ENCODE data around the gene RASSF5.

The RASSF5 gene

GRCh38 chr1:206634365-206635079, 127.2 kb downstream of the RASSF5 start:
- Histone ChIP-seq H3K9me2 (replicated peaks; ENCODE audit: control insufficient read depth, low read length) (no peaks in the 10 kb centered on the region), H4K20me1 (ENCODE audit: control insufficient read depth, insufficient read depth, low read depth, low read length) (no peaks in the 10 kb centered on the region), H3K4me1 (ENCODE audit: control insufficient read depth, low read length) (peaks cover 42% of the 10 kb centered on the region), H3K79me2 (ENCODE audit: control insufficient read depth, low read length) (peaks cover 32% of the 10 kb centered on the region), H3K9me3 (ENCODE audit: control insufficient read depth, insufficient read depth, low read length) (no peaks in the 10 kb centered on the region), H3K36me3 (ENCODE audit: control insufficient read depth, low read length) (peaks cover 15% of the 10 kb centered on the region), H3K27me3 (ENCODE audit: control insufficient read depth, low read length) (peaks cover 2% of the 10 kb centered on the region), H3K4me2 (ENCODE audit: low read length) (peak overlapping the region; percentile 71), H3K27ac (ENCODE audit: low read depth, low read length) (peak overlapping the region; percentile 53), H3F3A (ENCODE audit: control insufficient read depth, insufficient read depth) (peaks cover 11% of the 10 kb centered on the region), H3K4me3 (ENCODE audit: low read length) (peak overlapping the region; percentile 87)
- peak; percentile 89 for TF ChIP-seq CTCF (IDR thresholded peaks at IDR 0.05; ENCODE audit: low read depth, low read length, poor library complexity, severe bottlenecking)
- TF ChIP-seq EZH2phosphoT487 (IDR thresholded peaks at IDR 0.05; ENCODE audit: borderline replicate concordance, low read length) = no peak

GRCh38 chr1:206635080-206635977, 128.0 kb downstream of the RASSF5 start, which contains the start of gene DYRK3:
TSS of gene DYRK3 (plus strand) at chr1:206635536. CDS start at chr1:206635704, 168 bp downstream.
- Histone ChIP-seq H3K9me2 (replicated peaks; ENCODE audit: control insufficient read depth, low read length) (no peaks in the 10 kb centered on the region), H3K4me2 (ENCODE audit: low read length) (peak within 1 kb of the TSS; percentile 71), H4K20me1 (ENCODE audit: control insufficient read depth, insufficient read depth, low read depth, low read length) (no peaks in the 10 kb centered on the region), H3K27ac (ENCODE audit: low read depth, low read length) (peak within 1 kb of the TSS; percentile 53), H3F3A (ENCODE audit: control insufficient read depth, insufficient read depth) (peaks cover 11% of the 10 kb centered on the region), H3K4me3 (ENCODE audit: low read length) (peak within 1 kb of the TSS; percentile 87), H3K4me1 (ENCODE audit: control insufficient read depth, low read length) (peaks cover 42% of the 10 kb centered on the region), H3K9me3 (ENCODE audit: control insufficient read depth, insufficient read depth, low read length) (no peaks in the 10 kb centered on the region), H3K79me2 (ENCODE audit: control insufficient read depth, low read length) (peaks cover 32% of the 10 kb centered on the region), H3K36me3 (ENCODE audit: control insufficient read depth, low read length) (peaks cover 22% of the 10 kb centered on the region), H3K27me3 (ENCODE audit: control insufficient read depth, low read length) (peaks cover 2% of the 10 kb centered on the region; the same call in 1 of the 2 replicates)
- no peak for TF ChIP-seq CTCF (IDR thresholded peaks at IDR 0.05; ENCODE audit: low read depth, low read length, poor library complexity, severe bottlenecking)
- TF ChIP-seq EZH2phosphoT487 (IDR thresholded peaks at IDR 0.05; ENCODE audit: borderline replicate concordance, low read length) = no peak

DNA sequence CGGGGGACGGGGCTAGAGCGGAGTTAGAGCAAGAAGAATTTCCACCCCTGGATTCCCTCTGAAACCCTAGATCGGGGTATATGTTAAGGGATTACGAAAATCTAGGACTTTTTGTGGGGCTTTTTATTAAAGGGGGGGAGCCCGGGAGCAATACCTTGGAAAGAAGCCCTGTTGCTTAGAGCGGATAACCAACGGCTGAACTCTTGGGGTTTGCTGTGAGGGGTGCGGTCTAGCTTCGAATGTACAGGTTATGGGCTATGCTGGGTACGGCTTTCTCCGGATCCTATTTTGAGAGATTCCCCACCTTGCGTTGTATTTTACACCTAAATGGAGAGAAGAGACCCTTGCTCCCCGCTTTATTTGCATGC, 128.6 kb downstream of the RASSF5 start:
- H3K9me3 ChIP-seq (ENCODE audit: control insufficient read depth, insufficient read depth, low read length) = no peaks in the 10 kb centered on the region
- peaks cover 2% of the 10 kb centered on the region; the same call in 1 of the 2 replicates for H3K27me3 ChIP-seq (ENCODE audit: control insufficient read depth, low read length)
- H3K27ac ChIP-seq (ENCODE audit: low read depth, low read length) = peak overlapping the region; percentile 53
- no peaks in the 10 kb centered on the region for H3K9me2 ChIP-seq (replicated peaks; ENCODE audit: control insufficient read depth, low read length)
- peak overlapping the region; percentile 87 for H3K4me3 ChIP-seq (ENCODE audit: low read length)
- H3K4me1 ChIP-seq (ENCODE audit: control insufficient read depth, low read length) = peaks cover 39% of the 10 kb centered on the region
- peaks cover 11% of the 10 kb centered on the region for H3F3A ChIP-seq (ENCODE audit: control insufficient read depth, insufficient read depth)
- TF ChIP-seq EZH2phosphoT487 (IDR thresholded peaks at IDR 0.05; ENCODE audit: borderline replicate concordance, low read length) (no peak), CTCF (IDR thresholded peaks at IDR 0.05; ENCODE audit: low read depth, low read length, poor library complexity, severe bottlenecking) (no peak)
- H3K36me3 ChIP-seq (ENCODE audit: control insufficient read depth, low read length) = peaks cover 26% of the 10 kb centered on the region
- H4K20me1 ChIP-seq (ENCODE audit: control insufficient read depth, insufficient read depth, low read depth, low read length) = no peaks in the 10 kb centered on the region
- peak overlapping the region; percentile 71 for H3K4me2 ChIP-seq (ENCODE audit: low read length)
- peaks cover 32% of the 10 kb centered on the region for H3K79me2 ChIP-seq (ENCODE audit: control insufficient read depth, low read length)

Data from DOHH2 (cell line).